Measurements from ENCODE around the gene RNLS.

RNLS gene

GRCh38 chr10:88318803-88319202 lies 264.3 kb downstream of the RNLS start:
- Histone ChIP-seq H3K36me3 (replicated peaks; ENCODE audit: low read depth, low read length) (peaks cover 10% of the 10 kb centered on the region), H3K4me2 (ENCODE audit: low read length) (no peak overlapping the region), H3K4me1 (ENCODE audit: low read length) (peaks cover 39% of the 10 kb centered on the region), H3K27ac (ENCODE audit: low read length) (no peak overlapping the region), H3K9me3 (ENCODE audit: insufficient read depth, low read length) (peaks cover 8% of the 10 kb centered on the region; the same call in 1 of the 2 replicates), H3K4me3 (ENCODE audit: low read length) (no peak overlapping the region), H2AFZ (ENCODE audit: low read depth, low read length) (no peak overlapping the region), H3K9ac (ENCODE audit: low read length) (no peak overlapping the region), H4K20me1 (ENCODE audit: insufficient read depth, low read length) (no peaks in the 10 kb centered on the region), H3K79me2 (ENCODE audit: low read length) (no peaks in the 10 kb centered on the region), H3K27me3 (ENCODE audit: low read depth, low read length) (no peaks in the 10 kb centered on the region)
- no peak for TF ChIP-seq EZH2phosphoT487 (IDR thresholded peaks at IDR 0.05; ENCODE audit: low read depth)
- TF ChIP-seq, protein P1, sequence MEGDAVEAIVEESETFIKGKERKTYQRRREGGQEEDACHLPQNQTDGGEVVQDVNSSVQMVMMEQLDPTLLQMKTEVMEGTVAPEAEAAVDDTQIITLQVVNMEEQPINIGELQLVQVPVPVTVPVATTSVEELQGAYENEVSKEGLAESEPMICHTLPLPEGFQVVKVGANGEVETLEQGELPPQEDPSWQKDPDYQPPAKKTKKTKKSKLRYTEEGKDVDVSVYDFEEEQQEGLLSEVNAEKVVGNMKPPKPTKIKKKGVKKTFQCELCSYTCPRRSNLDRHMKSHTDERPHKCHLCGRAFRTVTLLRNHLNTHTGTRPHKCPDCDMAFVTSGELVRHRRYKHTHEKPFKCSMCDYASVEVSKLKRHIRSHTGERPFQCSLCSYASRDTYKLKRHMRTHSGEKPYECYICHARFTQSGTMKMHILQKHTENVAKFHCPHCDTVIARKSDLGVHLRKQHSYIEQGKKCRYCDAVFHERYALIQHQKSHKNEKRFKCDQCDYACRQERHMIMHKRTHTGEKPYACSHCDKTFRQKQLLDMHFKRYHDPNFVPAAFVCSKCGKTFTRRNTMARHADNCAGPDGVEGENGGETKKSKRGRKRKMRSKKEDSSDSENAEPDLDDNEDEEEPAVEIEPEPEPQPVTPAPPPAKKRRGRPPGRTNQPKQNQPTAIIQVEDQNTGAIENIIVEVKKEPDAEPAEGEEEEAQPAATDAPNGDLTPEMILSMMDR (IDR thresholded peaks at IDR 0.05; ENCODE audit: low read depth, low read length) = peak; percentile 44

DNA sequence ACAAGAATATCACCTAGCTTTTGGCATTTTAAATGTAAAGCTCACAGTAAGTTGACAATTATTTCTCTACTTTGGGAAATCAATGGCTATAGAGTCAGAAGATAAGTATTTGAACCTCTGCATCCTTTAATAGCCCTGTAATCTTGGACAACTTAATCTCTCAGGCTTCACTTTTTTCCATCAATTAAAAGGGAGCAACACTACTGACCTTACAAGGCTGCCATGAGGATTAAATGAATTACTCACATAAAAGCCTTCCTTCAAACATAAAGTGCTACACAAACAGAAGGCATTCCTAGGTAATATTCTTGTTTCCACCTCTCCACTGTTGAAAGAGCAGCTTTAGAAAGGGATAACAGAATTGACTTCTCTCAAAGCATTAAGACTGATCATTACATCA lies 266.0 kb downstream of the RNLS start:
- peaks cover 8% of the 10 kb centered on the region; the same call in 1 of the 2 replicates for H3K9me3 ChIP-seq (ENCODE audit: insufficient read depth, low read length)
- no peaks in the 10 kb centered on the region for H3K27me3 ChIP-seq (ENCODE audit: low read depth, low read length)
- no peak overlapping the region for H2AFZ ChIP-seq (ENCODE audit: low read depth, low read length)
- no peak overlapping the region for H3K4me3 ChIP-seq (ENCODE audit: low read length)
- no peak overlapping the region for H3K9ac ChIP-seq (ENCODE audit: low read length)
- H3K4me2 ChIP-seq (ENCODE audit: low read length) = no peak overlapping the region
- TF ChIP-seq, protein P1 (IDR thresholded peaks at IDR 0.05; ENCODE audit: low read depth, low read length) = no peak
- TF ChIP-seq EZH2phosphoT487 (IDR thresholded peaks at IDR 0.05; ENCODE audit: low read depth) = no peak
- H3K36me3 ChIP-seq (replicated peaks; ENCODE audit: low read depth, low read length) = peaks cover 10% of the 10 kb centered on the region
- no peaks in the 10 kb centered on the region for H3K79me2 ChIP-seq (ENCODE audit: low read length)
- peaks cover 44% of the 10 kb centered on the region for H3K4me1 ChIP-seq (ENCODE audit: low read length)
- H3K27ac ChIP-seq (ENCODE audit: low read length) = no peak overlapping the region
- no peaks in the 10 kb centered on the region for H4K20me1 ChIP-seq (ENCODE audit: insufficient read depth, low read length)

- TF ChIP-seq, protein P1 (IDR thresholded peaks at IDR 0.05; ENCODE audit: low read depth, low read length) = no peak
- no peak for TF ChIP-seq EZH2phosphoT487 (IDR thresholded peaks at IDR 0.05; ENCODE audit: low read depth)
- H2AFZ ChIP-seq (ENCODE audit: low read depth, low read length) = no peak overlapping the region
- H3K4me3 ChIP-seq (ENCODE audit: low read length) = no peak overlapping the region
- H3K36me3 ChIP-seq (replicated peaks; ENCODE audit: low read depth, low read length) = peaks cover 10% of the 10 kb centered on the region
- H3K9me3 ChIP-seq (ENCODE audit: insufficient read depth, low read length) = peaks cover 8% of the 10 kb centered on the region; the same call in 1 of the 2 replicates
- H3K4me2 ChIP-seq (ENCODE audit: low read length) = no peak overlapping the region
- H3K27ac ChIP-seq (ENCODE audit: low read length) = no peak overlapping the region
- H3K79me2 ChIP-seq (ENCODE audit: low read length) = no peaks in the 10 kb centered on the region
- H3K9ac ChIP-seq (ENCODE audit: low read length) = no peak overlapping the region
- no peaks in the 10 kb centered on the region for H4K20me1 ChIP-seq (ENCODE audit: insufficient read depth, low read length)
- H3K27me3 ChIP-seq (ENCODE audit: low read depth, low read length) = no peaks in the 10 kb centered on the region
- peaks cover 47% of the 10 kb centered on the region for H3K4me1 ChIP-seq (ENCODE audit: low read length)
These were observed 266.7 kb downstream of the RNLS start for GRCh38 chr10:88316292-88316861.

DNA sequence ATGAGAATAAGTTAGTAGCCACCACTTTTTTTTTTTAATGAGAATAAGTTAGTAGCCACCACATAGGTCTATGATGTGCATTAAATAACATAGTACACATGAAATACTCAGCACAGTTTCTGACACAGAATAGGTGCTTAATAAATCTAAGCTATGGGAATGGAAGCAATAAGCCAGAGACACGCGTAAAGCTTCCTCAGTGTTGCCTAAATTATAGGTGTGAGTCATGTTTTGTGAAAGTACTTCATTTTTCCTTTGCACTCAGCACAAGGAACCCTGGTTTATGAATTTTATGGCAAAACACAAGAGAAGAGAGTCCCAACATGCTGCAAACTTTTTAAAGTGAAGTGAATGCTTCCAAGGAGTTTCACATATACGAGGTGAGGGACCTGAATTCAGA lies 267.4 kb downstream of the RNLS start:
- H3K4me2 ChIP-seq (ENCODE audit: low read length) = peak overlapping the region; percentile 27; the same call in 1 of the 2 replicates
- no peak overlapping the region for H3K4me3 ChIP-seq (ENCODE audit: low read length)
- peaks cover 53% of the 10 kb centered on the region for H3K4me1 ChIP-seq (ENCODE audit: low read length)
- peaks cover 5% of the 10 kb centered on the region for H3K36me3 ChIP-seq (replicated peaks; ENCODE audit: low read depth, low read length)
- H4K20me1 ChIP-seq (ENCODE audit: insufficient read depth, low read length) = no peaks in the 10 kb centered on the region
- no peak overlapping the region for H3K27ac ChIP-seq (ENCODE audit: low read length)
- H3K27me3 ChIP-seq (ENCODE audit: low read depth, low read length) = no peaks in the 10 kb centered on the region
- H3K9ac ChIP-seq (ENCODE audit: low read length) = no peak overlapping the region
- H2AFZ ChIP-seq (ENCODE audit: low read depth, low read length) = no peak overlapping the region
- TF ChIP-seq, protein P1 (IDR thresholded peaks at IDR 0.05; ENCODE audit: low read depth, low read length) = no peak
- TF ChIP-seq EZH2phosphoT487 (IDR thresholded peaks at IDR 0.05; ENCODE audit: low read depth) = no peak
- H3K9me3 ChIP-seq (ENCODE audit: insufficient read depth, low read length) = peaks cover 8% of the 10 kb centered on the region; the same call in 1 of the 2 replicates
- no peaks in the 10 kb centered on the region for H3K79me2 ChIP-seq (ENCODE audit: low read length)
